Lung microvascular endothelial cell (primary cell): Measurements from ENCODE around the gene NFX1. TPM values are rescaled to one million over a fixed set of nuclear protein-coding genes. Genes with fewer than 3 reads are reported as not detected.
A peak's percentile ranks its signal among the peaks of the same experiment; 100 is the strongest.
"Not testable (repeated sequence)": the region's sequence is repeated elsewhere in the genome, so short reads cannot be mapped to it uniquely, and the experiment has no call there.

ENCODE experiments used
- DNase-seq, 2 donors: peaks; one replicate each; pipeline versions ENCODE4 v3.0.0 to v3.0.0-alpha.2; 2010; ENCODE audit warnings: low read depth in 2 of 2
- total RNA-seq: library from RNA; depleted of rRNA; stranded (reverse); fragments of >200 nt; gene quantifications from 2 replicates; pipeline ENCODE4 v1.2.1, GENCODE V29; 2014

NFX1 gene
- total RNA-seq, 1 donor from 2014 or later = 12.3 TPM

- DNase-seq = peak; percentile 22 to 44
These were observed 64.4 kb downstream of the NFX1 start for GRCh38 chr9:33354651-33355211.

- DNase-seq = no peak
These were observed 65.6 kb downstream of the NFX1 start for GRCh38 chr9:33355933-33356332.

GRCh38 chr9:33358641-33359040 lies 68.3 kb downstream of the NFX1 start:
- not testable (repeated sequence) for DNase-seq

GRCh38 chr9:33364127-33364526 lies 73.8 kb downstream of the NFX1 start:
- DNase-seq = no peak

DNA sequence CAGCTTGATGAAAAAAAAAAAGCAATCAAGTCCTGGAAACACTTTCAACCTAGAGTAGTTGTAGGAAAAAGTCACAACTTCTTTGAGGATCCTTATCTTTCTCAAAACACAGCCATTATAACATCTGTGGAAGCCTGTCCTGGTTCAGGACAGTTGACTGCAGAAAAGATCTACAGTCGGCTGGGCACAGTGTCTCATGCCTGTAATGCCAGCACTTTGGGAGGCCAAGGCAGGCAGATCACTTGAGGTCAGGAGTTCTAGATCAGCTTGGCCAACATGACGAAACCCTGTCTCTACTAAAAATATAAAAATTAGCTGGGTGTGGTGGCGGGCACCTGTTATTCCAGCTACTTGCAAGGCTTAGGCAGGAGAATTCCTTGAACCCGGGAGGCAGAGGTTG lies 74.5 kb downstream of the NFX1 start:
- DNase-seq = not testable (repeated sequence)

DNA sequence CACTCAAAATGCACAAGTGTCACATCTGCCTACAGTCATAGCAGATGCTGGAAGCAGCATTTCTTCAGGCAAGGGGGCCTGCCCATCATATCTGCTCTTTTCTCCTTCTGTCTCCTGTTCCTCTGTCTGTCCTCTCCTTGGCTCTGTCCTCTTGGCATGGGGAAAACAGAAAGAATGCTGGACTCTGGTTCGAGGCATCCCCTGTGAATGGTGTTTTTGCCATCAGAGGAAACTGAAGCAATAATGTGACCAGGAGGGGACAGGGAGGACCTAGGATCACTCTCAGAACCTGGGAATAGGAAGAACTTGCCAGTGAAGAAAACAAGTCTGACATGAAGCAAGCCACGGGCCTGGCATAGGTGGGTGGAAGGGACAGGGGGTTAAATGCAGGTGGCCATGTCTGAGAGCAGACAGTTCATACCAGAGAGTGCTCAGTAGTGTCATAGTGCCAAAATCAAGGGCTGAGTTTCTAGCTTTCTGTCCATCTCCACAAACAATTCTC lies 76.7 kb downstream of the NFX1 start:
- DNase-seq = no peak

DNA sequence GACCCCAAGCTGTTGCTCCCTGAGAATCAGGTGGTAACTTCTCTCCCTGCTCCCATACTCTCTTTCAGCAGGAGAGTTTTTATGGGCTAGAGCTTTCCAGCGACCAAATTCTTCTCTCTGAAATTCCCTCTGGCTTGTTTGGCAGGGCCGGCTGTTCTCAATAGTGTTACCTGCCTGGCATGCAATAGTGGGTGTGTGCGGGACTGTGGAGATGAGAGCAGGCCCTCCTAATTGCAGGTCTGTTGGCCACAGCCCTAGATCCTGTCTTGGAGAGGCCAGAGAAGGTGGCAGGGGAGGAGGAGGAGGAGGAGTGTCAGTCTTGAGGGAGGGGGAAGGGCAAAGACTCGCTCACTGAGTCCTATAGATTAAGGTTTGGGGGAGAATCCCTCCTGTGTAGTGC lies 82.6 kb downstream of the NFX1 start:
- DNase-seq = no peak

DNA sequence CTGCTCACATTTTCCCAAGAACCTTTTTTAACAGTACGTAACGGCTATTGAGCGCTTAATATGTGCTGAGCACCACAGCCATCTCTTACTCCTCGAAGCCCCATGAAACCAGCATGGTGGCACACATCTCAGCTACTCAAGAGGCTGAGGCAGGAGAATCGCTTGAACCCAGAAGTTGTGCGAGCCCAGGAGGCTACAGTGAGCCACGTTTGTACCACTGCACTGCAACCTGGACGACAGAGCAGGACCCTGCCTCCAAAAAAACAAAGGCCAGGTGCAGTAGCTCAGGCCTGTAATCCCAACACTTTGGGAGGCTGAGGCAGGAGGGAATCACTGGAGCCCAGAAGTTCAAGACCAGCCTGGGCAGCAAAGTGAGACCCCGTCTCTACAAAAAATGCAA lies 83.9 kb downstream of the NFX1 start:
- DNase-seq = no peak

DNA sequence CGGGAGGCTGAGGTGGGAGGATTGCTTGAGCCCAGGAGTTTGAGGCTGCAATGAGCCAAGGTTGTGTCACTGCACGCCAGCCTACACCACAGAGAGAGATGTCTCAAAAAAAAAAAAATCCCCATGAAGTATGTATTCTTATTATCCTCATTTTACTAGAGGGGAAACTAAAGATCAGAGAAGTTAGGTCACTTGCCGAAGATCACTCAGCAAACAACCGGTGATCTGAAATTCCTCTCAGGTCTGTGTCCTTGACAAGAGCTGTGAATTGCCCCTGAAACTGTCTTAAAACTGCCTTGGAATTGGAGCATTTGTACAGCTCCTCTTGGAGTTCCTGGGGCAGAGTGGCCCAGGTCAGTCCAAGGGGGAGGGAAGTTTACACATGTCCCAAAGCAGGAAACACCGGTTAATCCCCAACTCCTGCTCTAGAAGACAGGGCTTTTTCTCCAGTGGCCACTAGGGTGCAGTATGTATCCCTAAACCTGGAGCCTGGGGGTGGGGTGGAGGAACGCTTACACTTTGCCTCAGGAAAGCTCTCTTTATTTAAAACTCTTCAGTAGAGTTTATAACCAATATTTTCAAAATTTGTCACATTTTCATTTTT lies 84.4 kb downstream of the NFX1 start:
- peak; percentile 88 for DNase-seq

- peak in 1 of 2 donors; percentile 63 for DNase-seq
These were observed 85.0 kb downstream of the NFX1 start for GRCh38 chr9:33375238-33375840.

- DNase-seq = no peak
These were observed 85.6 kb downstream of the NFX1 start for GRCh38 chr9:33375841-33376321.

DNA sequence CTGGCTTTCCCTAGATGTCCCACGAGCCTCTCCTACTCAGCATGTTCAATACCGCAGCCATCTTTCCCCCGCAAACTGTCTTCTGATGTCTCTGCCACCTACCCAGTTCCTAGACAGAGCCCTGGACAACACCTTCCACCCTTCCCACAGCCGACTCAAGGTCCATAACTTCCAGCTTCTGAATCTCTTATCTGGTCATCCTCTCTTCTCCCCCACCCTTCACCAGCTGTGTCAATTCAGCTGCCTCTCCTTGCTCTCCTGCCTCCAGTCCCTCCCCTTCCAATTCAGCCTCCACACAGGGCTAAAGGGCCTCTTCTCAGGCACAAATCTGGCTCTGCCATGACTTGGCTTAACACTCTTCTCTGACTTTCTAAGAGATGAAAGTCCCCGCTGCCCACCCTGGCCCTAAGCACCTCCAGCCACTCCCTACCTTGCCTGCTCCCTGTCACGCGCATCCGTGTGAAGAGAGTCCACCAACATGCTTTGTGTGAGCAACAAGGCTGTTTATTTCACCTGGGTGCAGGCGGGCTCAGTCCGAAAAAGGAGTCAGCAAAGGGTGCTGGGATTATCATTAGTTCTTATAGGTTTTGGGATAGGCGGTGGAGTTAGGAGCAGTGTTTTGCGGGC lies 86.9 kb downstream of the NFX1 start:
- DNase-seq = no peak

DNA sequence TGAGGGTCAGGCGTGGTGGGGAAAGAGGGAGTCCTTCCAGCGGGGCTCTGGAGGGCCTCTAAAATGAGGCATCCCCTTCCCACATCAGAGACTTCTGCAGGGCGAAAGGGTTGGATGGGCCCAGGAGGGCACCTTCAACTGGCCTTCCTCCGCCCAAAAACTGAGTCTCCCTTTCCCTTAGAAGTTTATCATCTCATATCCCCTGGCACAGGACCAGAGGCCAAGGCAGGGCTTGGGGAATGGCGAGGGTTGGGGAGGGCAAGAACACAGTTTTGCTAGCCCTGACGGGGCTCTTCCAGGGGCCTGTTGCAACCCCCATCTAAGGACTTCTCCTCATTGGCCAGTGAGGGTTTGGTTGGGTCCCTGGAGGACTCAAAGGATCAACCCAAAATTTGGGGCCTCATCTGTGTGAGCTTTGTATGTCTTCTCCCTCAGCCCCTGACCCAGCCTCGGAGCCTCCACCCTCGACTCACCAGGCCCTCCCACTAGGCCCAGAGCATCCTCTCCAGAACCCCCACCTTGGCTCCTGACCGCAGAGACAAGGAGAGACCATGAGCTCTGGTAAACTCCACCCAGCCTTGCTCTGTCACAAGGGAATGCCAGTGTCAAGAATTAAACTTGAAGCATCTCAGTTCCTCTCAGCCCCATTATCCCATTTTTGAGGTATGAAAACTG lies 87.9 kb downstream of the NFX1 start:
- no peak for DNase-seq

- DNase-seq = no peak
These were observed 89.5 kb downstream of the NFX1 start for GRCh38 chr9:33379666-33380389.

DNA sequence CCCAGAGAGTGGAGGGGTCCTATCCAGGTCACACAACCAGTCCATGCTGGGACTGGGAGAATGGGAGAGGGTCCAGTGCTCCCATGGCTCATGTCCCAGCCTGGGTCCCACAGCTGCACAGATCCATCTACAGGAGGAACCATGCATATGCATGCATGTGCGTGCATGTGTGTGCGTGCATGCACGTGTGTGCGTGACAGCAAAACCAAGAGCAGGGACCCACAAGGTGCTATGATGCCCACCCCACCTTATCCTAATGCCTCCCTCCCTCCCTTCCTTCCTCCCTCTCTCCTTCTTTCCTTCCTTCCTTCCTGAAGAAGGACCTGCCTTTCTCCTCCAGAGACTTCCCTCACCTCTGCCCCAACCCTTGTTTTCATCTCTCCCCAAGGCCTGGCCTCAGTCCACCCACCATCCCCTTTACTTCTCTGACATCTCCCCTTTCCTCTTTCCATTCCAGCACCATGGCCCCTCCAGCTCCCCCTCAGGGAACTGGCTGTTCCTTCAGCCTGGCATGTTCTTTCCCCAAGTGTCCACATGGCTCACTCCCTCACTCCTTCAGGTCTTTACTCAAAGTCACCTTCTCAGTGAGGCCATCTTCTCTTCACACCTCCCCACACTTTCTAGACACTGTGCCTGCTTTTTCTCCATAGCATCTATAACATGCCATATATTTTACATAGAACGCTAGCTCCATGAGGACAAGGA lies 90.2 kb downstream of the NFX1 start:
- DNase-seq = no peak

DNA sequence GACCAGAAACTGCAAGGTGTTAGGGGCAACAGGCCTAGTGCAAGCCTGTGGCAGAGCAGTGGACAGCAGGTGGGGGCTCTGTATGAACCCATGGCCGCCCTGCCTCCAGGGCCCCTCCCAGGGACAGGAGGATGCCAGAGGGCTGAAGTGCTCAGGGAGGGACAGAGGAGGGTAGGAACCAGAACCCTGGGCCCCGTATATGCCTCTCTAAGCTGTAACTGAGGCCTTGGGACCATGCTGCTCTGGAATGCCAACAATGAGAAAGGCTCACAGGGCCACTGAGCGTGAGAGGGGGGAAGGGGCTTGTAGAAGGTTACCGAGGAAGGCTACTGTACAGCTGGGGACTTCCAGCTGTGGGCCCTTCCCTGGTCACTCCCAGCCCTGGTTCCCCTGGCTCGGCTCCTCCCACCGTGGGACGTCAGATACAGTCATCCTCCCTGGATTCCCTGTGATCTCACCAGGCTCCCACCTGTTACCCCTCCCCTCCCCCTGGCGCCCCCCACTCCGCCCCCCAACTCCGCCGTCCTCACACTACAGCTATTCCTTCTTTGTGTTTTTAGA lies 91.0 kb downstream of the NFX1 start:
- no peak for DNase-seq

DNA sequence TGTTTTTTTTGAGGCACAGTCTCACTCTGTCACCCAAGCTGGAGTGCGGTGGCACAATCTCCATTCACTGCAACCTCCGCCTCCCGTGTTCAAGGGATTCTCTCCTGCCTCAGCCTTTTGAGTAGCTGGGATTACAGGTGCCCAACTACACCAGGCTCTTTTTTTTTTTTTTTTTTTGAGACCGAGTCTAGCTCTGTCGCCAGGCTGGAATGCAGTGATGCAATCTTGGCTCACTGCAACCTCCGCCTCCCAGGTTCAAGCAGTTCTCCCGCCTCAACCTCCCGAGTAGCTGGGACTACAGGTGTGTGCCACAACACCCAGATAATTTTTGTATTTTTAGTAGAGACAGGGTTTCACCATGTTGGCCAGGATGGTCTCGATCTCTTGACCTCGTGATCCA lies 92.1 kb downstream of the NFX1 start:
- DNase-seq = not testable (repeated sequence)

GRCh38 chr9:33383396-33383795 lies 93.1 kb downstream of the NFX1 start:
- not testable (repeated sequence) for DNase-seq

DNA sequence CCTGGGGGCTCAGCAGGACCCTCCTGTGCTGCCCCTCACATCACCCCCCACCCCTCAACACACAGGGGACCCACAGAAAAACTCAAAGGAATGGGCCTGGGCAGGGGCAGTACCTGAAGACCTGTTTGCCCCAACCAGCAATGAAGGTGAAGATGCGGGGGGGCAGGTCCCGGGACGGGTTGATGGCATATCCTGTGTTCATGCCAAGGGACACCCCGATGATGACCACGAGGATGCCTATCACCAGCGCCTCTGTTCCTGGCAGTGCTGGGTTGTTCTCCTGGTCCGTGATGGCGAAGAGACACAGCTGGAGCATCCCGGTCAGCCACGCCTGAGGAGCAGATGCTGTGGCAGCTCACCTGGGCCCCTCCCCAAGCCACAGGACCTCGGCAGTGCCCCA lies 95.2 kb downstream of the NFX1 start:
- DNase-seq = not testable (repeated sequence)

- DNase-seq = peak in 1 of 2 donors; percentile 24
These were observed 95.8 kb downstream of the NFX1 start for GRCh38 chr9:33385979-33386640.
